OCI-LY3 (cell line): ENCODE results near the gene FHIP1B.

Experiments
- EZH2phosphoT487 ChIP-seq: fragments of 200-600 bp; shearing (Covaris generic); IDR thresholded peaks from 2 replicates; pipeline ENCODE4 v1.6.1; 2018; ENCODE audit warnings: antibody characterized with exemption, mixed run types, low read depth
- TF ChIP-seq, protein P1 (sequence below): fragments of 200-600, 300-600 bp; sonication (generic); IDR thresholded peaks from 2 replicates; pipeline ENCODE4 v1.5.1; 2014; ENCODE audit warnings: antibody characterized with exemption, low read length, low read depth

DNA sequence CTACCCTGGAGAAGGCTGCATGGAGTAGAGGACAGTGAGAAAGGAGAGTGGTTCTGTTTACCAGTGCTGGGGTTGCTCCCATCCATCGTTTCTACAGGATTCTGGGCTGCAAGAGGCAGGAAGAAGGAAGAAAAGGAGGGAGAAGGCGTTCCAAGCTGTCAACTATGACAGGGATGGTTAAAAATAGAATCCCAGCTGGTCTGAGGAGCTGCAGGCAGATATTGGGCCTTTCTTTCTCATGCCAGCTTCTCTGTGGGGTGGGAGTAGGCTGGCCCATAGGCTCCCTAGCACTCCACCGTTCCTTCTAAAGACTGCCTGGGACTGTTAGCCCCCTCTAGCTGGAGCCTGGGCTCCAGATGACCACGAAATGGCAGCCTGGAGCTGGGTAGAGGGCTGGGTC is 38.8 kb upstream of the FHIP1B start:
- TF ChIP-seq, protein P1, sequence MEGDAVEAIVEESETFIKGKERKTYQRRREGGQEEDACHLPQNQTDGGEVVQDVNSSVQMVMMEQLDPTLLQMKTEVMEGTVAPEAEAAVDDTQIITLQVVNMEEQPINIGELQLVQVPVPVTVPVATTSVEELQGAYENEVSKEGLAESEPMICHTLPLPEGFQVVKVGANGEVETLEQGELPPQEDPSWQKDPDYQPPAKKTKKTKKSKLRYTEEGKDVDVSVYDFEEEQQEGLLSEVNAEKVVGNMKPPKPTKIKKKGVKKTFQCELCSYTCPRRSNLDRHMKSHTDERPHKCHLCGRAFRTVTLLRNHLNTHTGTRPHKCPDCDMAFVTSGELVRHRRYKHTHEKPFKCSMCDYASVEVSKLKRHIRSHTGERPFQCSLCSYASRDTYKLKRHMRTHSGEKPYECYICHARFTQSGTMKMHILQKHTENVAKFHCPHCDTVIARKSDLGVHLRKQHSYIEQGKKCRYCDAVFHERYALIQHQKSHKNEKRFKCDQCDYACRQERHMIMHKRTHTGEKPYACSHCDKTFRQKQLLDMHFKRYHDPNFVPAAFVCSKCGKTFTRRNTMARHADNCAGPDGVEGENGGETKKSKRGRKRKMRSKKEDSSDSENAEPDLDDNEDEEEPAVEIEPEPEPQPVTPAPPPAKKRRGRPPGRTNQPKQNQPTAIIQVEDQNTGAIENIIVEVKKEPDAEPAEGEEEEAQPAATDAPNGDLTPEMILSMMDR, result no peak
- no peak for TF ChIP-seq EZH2phosphoT487
